GM12878 (cell line): Measurements from ENCODE around the gene ZBTB38. TPM values are rescaled to one million over a fixed set of nuclear protein-coding genes. Genes with fewer than 3 reads are reported as not detected.

ENCODE experiments used
- BACH1 ChIP-seq: fragments of 450-650 bp; IDR thresholded peaks from 2 replicates; pipeline ENCODE4 v1.6.1; 2017; ENCODE audit warnings: mild to moderate bottlenecking, borderline replicate concordance
- CBX3 ChIP-seq: fragments of 200-600 bp; sonication (generic); IDR thresholded peaks from 2 replicates; pipeline ENCODE4 v1.6.1; 2016; ENCODE audit warnings: low read depth, borderline replicate concordance
- CEBPB ChIP-seq, 2 experiments: fragments of 150-350 bp in 1 of 2; IDR thresholded peaks; 2 replicates each; pipeline ENCODE4 v1.6.1; 2012 to 2014; ENCODE audit warnings: low read depth in 2 of 2, low read length in 2 of 2, borderline replicate concordance in 1 of 2, inconsistent platforms in 1 of 2
- CREB1 ChIP-seq: IDR thresholded peaks from 2 replicates; pipeline ENCODE4 v1.6.1; 2012; ENCODE audit warnings: low read depth, mild to moderate bottlenecking, inconsistent platforms
- DPF2 ChIP-seq: fragments of 450-650 bp; IDR thresholded peaks from 2 replicates; pipeline ENCODE4 v1.6.1; 2017; ENCODE audit warnings: mild to moderate bottlenecking
- EP300 ChIP-seq, 2 experiments: fragments of 150-350 bp in 1 of 2; IDR thresholded peaks; 2 replicates each; pipeline ENCODE4 v1.6.1; 2011 to 2012; ENCODE audit warnings: low read depth in 2 of 2, low read length in 2 of 2, borderline replicate concordance in 1 of 2, improper control_type of control experiment in 1 of 2, inconsistent platforms in 1 of 2; ENCODE audit not compliant: control insufficient read depth in 1 of 2
- ETV6 ChIP-seq, 2 experiments: fragments of 450-650 bp in 1 of 2; IDR thresholded peaks in 1 of 2; conservative IDR thresholded peaks in 1 of 2; 2 replicates each; pipeline ENCODE4 v1.6.1; 2014; ENCODE audit warnings: antibody characterized with exemption in 1 of 2, borderline replicate concordance in 1 of 2, low read depth in 1 of 2, mild to moderate bottlenecking in 1 of 2, moderate library complexity in 1 of 2
- FOXM1 ChIP-seq: IDR thresholded peaks from 2 replicates; pipeline ENCODE4 v1.6.1; 2012; ENCODE audit warnings: low read depth, mild to moderate bottlenecking, inconsistent platforms, low read length, moderate library complexity
- JUNB ChIP-seq: IDR thresholded peaks from 2 replicates; pipeline ENCODE4 v1.6.1; 2016; ENCODE audit warnings: antibody characterized with exemption, mild to moderate bottlenecking
- NFYB ChIP-seq: IDR thresholded peaks from 2 replicates; pipeline ENCODE4 v1.6.1; 2011; ENCODE audit warnings: low read depth, mild to moderate bottlenecking, low read length, improper control_type of control experiment, moderate library complexity; ENCODE audit not compliant: insufficient read depth
- POLR2A ChIP-seq: IDR thresholded peaks from 2 replicates; pipeline ENCODE4 v1.6.1; 2011; ENCODE audit warnings: low read depth, mild to moderate bottlenecking, low read length
- RFX5 ChIP-seq: IDR thresholded peaks from 2 replicates; pipeline ENCODE4 v1.6.1; 2011; ENCODE audit warnings: low read depth, low read length, improper control_type of control experiment
- SIN3A ChIP-seq: IDR thresholded peaks from 2 replicates; pipeline ENCODE4 v1.6.1; 2012; ENCODE audit warnings: low read depth, low read length, improper control_type of control experiment
- SMARCA5 ChIP-seq: fragments of 450-650 bp; IDR thresholded peaks from 2 replicates; pipeline ENCODE4 v1.6.1; 2017; ENCODE audit warnings: mild to moderate bottlenecking
- SP1 ChIP-seq: IDR thresholded peaks from one replicate; pipeline ENCODE4 v1.6.1; 2011; ENCODE audit warnings: low read depth, low read length
- SREBF2 ChIP-seq: IDR thresholded peaks from 2 replicates; pipeline ENCODE4 v1.6.1; 2012; ENCODE audit warnings: mild to moderate bottlenecking, low read length
- TARDBP ChIP-seq: IDR thresholded peaks from 2 replicates; pipeline ENCODE4 v1.6.1; 2016; ENCODE audit warnings: borderline replicate concordance
- TBL1XR1 ChIP-seq: IDR thresholded peaks from 2 replicates; pipeline ENCODE4 v1.6.1; 2012; ENCODE audit warnings: low read depth, low read length, improper control_type of control experiment
- TCF7 ChIP-seq: IDR thresholded peaks from 2 replicates; pipeline ENCODE4 v1.6.1; 2014; ENCODE audit warnings: antibody characterized with exemption, borderline replicate concordance
- YBX1 ChIP-seq: fragments of 450-650 bp; IDR thresholded peaks from 2 replicates; pipeline ENCODE4 v1.6.1; 2016; ENCODE audit warnings: antibody characterized with exemption
- ZNF384 ChIP-seq: IDR thresholded peaks from 2 replicates; pipeline ENCODE4 v1.6.1; 2012; ENCODE audit warnings: low read depth, mild to moderate bottlenecking, low read length, improper control_type of control experiment, borderline replicate concordance
- ZNF622 ChIP-seq: fragments of 450-650 bp; IDR thresholded peaks from 2 replicates; pipeline ENCODE4 v1.6.1; 2017; ENCODE audit warnings: mild to moderate bottlenecking, inconsistent platforms
- ZZZ3 ChIP-seq: IDR thresholded peaks from 2 replicates; pipeline ENCODE4 v1.6.1; 2011; ENCODE audit warnings: low read depth; ENCODE audit not compliant: control insufficient read depth, insufficient read length
- polyA plus RNA-seq, 11 experiments: library from polyadenylated mRNA; depleted of rRNA in 4 of 11; unstranded in 6 of 11; stranded (reverse) in 5 of 11; fragments of >200 nt; fragmentation: Nextera tagmentation in 4 of 11; fragmentation: Illumina TruSeq in 1 of 11; extraction: Ambion mirVana in 4 of 11; extraction: Trizol in 1 of 11; gene quantifications; 1 replicate in 1 of 11; 2 replicates in 10 of 11; pipeline versions ENCODE4 v1.2.1 to v1.2.3, GENCODE V29; 2011 to 2016; ENCODE audit warnings: inconsistent platforms in 2 of 11, missing spikeins in 2 of 11, low read depth in 1 of 11
- total RNA-seq, 4 experiments: library from RNA; depleted of rRNA in 3 of 4; stranded (reverse); fragments of >200 nt in 3 of 4; fragmentation: Illumina TruSeq in 1 of 4; extraction: Trizol in 1 of 4; gene quantifications; 2 replicates each; pipeline versions ENCODE4 v1.2.1 to v1.2.3, GENCODE V29; 2013 to 2021
- TF ChIP-seq, protein P1 (sequence below): fragments of 450-650 bp; IDR thresholded peaks from 2 replicates; pipeline ENCODE4 v1.6.1; 2017; ENCODE audit warnings: mild to moderate bottlenecking, moderate library complexity
- TF ChIP-seq, protein P2 (sequence below): IDR thresholded peaks from 2 replicates; pipeline ENCODE4 v1.6.1; 2012; ENCODE audit warnings: low read depth, low read length, improper control_type of control experiment
- TF ChIP-seq, protein P3 (sequence below): IDR thresholded peaks from 2 replicates; pipeline ENCODE4 v1.6.1; 2012; ENCODE audit warnings: low read depth, low read length, improper control_type of control experiment
- TF ChIP-seq, protein P4 (sequence below): fragments of 450-650 bp; IDR thresholded peaks from 2 replicates; pipeline ENCODE4 v1.6.1; 2017; ENCODE audit warnings: mild to moderate bottlenecking, low read depth, inconsistent platforms; ENCODE audit not compliant: poor library complexity, severe bottlenecking

ZBTB38 gene
- total and polyA plus RNA-seq, 10 of the 15 experiments (the other 5 are each of a cell fraction or from before 2014, with no cell fraction given) = 34.2 to 115 (median 88.6) TPM

DNA sequence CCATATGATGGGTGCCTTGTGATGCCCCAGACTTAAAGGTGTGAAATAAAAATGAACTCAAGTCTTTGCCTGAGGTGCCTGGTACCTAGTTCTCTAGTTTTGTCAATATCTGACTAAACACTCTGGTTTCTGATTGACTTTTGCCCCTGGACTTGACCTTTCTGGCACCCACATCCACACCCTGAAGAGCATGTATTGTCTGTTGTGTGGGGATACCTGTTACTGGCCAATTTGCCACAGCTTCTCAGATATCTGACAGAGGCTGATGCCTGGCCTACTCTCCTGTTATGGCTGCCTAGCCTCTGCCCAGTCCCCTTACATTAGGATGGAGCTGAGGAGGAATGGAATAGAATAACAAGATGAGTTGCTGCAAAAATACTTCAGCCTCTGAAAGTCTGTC lies 3.6 kb downstream of the ZBTB38 start (continued):
- TF ChIP-seq, protein P1, sequence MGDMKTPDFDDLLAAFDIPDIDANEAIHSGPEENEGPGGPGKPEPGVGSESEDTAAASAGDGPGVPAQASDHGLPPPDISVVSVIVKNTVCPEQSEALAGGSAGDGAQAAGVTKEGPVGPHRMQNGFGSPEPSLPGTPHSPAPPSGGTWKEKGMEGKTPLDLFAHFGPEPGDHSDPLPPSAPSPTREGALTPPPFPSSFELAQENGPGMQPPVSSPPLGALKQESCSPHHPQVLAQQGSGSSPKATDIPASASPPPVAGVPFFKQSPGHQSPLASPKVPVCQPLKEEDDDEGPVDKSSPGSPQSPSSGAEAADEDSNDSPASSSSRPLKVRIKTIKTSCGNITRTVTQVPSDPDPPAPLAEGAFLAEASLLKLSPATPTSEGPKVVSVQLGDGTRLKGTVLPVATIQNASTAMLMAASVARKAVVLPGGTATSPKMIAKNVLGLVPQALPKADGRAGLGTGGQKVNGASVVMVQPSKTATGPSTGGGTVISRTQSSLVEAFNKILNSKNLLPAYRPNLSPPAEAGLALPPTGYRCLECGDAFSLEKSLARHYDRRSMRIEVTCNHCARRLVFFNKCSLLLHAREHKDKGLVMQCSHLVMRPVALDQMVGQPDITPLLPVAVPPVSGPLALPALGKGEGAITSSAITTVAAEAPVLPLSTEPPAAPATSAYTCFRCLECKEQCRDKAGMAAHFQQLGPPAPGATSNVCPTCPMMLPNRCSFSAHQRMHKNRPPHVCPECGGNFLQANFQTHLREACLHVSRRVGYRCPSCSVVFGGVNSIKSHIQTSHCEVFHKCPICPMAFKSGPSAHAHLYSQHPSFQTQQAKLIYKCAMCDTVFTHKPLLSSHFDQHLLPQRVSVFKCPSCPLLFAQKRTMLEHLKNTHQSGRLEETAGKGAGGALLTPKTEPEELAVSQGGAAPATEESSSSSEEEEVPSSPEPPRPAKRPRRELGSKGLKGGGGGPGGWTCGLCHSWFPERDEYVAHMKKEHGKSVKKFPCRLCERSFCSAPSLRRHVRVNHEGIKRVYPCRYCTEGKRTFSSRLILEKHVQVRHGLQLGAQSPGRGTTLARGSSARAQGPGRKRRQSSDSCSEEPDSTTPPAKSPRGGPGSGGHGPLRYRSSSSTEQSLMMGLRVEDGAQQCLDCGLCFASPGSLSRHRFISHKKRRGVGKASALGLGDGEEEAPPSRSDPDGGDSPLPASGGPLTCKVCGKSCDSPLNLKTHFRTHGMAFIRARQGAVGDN = peak; percentile 55; the same call in 1 of the 2 replicates
- TF ChIP-seq CEBPB (IDR thresholded peaks at IDR 0.05; ENCODE audit: borderline replicate concordance in 1 of 2, low read depth in 2 of 2, low read length in 2 of 2) = no peak
- no peak for TF ChIP-seq BACH1
- TF ChIP-seq ETV6 (conservative IDR thresholded peaks at IDR 0.05 in 1 of 2, IDR thresholded peaks at IDR 0.05 in 1 of 2; ENCODE audit: borderline replicate concordance in 1 of 2, low read depth in 1 of 2) = no peak
- no peak for TF ChIP-seq TCF7
- no peak for TF ChIP-seq ZNF384
- no peak for TF ChIP-seq FOXM1
- TF ChIP-seq ZZZ3 = no peak
- 0 out of 4 replicates have a peak, but pooled peaks of 1 of the 2 experiments have one; percentile 31 for TF ChIP-seq EP300 (IDR thresholded peaks at IDR 0.05; ENCODE audit: borderline replicate concordance in 1 of 2, control insufficient read depth in 1 of 2, low read depth in 2 of 2, low read length in 2 of 2)
- 0 out of 2 replicates have a peak, but pooled peaks have one; percentile 18 for TF ChIP-seq POLR2A
- no peak for TF ChIP-seq YBX1
- TF ChIP-seq ZNF622 = no peak
- TF ChIP-seq CBX3 = no peak
- no peak for TF ChIP-seq CREB1
- TF ChIP-seq DPF2 = peak; percentile 29; the same call in 1 of the 2 replicates
- TF ChIP-seq SREBF2 = no peak
- no peak for TF ChIP-seq TARDBP
- TF ChIP-seq NFYB = no peak
- TF ChIP-seq, protein P2, sequence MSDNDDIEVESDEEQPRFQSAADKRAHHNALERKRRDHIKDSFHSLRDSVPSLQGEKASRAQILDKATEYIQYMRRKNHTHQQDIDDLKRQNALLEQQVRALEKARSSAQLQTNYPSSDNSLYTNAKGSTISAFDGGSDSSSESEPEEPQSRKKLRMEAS = no peak
- TF ChIP-seq, protein P3, sequence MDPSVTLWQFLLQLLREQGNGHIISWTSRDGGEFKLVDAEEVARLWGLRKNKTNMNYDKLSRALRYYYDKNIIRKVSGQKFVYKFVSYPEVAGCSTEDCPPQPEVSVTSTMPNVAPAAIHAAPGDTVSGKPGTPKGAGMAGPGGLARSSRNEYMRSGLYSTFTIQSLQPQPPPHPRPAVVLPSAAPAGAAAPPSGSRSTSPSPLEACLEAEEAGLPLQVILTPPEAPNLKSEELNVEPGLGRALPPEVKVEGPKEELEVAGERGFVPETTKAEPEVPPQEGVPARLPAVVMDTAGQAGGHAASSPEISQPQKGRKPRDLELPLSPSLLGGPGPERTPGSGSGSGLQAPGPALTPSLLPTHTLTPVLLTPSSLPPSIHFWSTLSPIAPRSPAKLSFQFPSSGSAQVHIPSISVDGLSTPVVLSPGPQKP = no peak
- no peak for TF ChIP-seq SP1
- TF ChIP-seq SMARCA5 = no peak
- peak; percentile 44 for TF ChIP-seq JUNB
- TF ChIP-seq, protein P4, sequence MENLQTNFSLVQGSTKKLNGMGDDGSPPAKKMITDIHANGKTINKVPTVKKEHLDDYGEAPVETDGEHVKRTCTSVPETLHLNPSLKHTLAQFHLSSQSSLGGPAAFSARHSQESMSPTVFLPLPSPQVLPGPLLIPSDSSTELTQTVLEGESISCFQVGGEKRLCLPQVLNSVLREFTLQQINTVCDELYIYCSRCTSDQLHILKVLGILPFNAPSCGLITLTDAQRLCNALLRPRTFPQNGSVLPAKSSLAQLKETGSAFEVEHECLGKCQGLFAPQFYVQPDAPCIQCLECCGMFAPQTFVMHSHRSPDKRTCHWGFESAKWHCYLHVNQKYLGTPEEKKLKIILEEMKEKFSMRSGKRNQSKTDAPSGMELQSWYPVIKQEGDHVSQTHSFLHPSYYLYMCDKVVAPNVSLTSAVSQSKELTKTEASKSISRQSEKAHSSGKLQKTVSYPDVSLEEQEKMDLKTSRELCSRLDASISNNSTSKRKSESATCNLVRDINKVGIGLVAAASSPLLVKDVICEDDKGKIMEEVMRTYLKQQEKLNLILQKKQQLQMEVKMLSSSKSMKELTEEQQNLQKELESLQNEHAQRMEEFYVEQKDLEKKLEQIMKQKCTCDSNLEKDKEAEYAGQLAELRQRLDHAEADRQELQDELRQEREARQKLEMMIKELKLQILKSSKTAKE = peak; percentile 88
- TF ChIP-seq TBL1XR1 = no peak
- no peak for TF ChIP-seq RFX5
- TF ChIP-seq SIN3A = no peak
